ENCODE data around the gene PTPN14.

The PTPN14 gene

DNA sequence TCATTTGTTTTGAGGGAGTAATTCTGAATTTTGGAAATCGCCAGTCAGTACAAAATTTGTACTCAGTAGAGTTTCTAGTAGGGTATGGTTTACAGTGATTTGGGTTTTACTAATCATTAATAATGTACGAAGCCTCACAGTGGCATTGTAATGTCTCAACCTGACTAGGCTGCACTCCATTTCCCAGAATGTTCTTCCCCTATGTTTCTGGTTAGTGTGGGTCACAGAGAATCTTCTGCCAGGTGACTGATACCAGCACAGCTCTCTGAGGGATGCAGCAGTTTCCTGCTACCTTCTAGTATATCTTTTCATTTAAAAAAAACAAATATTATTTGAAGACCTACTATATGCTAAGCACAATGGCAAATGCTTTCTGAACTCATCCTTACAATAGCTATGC, 112.9 kb downstream of the PTPN14 start:
- no peak for DNase-seq
- Histone ChIP-seq H3K4me3 (ENCODE audit: low read depth, low read length) (no peak overlapping the region), H3K9me3 (no peaks in the 10 kb centered on the region), H3K36me3 (no peaks in the 10 kb centered on the region), H3K4me1 (no peaks in the 10 kb centered on the region), H3K27me3 (peaks cover 3% of the 10 kb centered on the region)
- no peak for TF ChIP-seq CTCF (IDR thresholded peaks at IDR 0.05; ENCODE audit: low read depth, low read length)

GRCh38 chr1:214438075-214438474, 113.3 kb downstream of the PTPN14 start:
- H3K36me3 ChIP-seq, result no peaks in the 10 kb centered on the region
- TF ChIP-seq CTCF (IDR thresholded peaks at IDR 0.05; ENCODE audit: low read depth, low read length), result no peak
- no peak for DNase-seq

GRCh38 chr1:214435867-214436266, 115.5 kb downstream of the PTPN14 start:
- Histone ChIP-seq H3K4me3 (ENCODE audit: low read depth, low read length) (no peak overlapping the region), H3K9me3 (no peaks in the 10 kb centered on the region), H3K4me1 (no peaks in the 10 kb centered on the region), H3K36me3 (no peaks in the 10 kb centered on the region), H3K27me3 (peaks cover 6% of the 10 kb centered on the region; the same call in 1 of the 2 replicates)
- no peak for DNase-seq
- no peak for TF ChIP-seq CTCF (IDR thresholded peaks at IDR 0.05; ENCODE audit: low read depth, low read length)

More at GRCh38 chr1:214438075-214438474, 113.3 kb downstream of the PTPN14 start:
- Histone ChIP-seq H3K27me3 (peaks cover 3% of the 10 kb centered on the region), H3K9me3 (no peaks in the 10 kb centered on the region), H3K4me3 (ENCODE audit: low read depth, low read length) (no peak overlapping the region), H3K4me1 (no peaks in the 10 kb centered on the region)

GRCh38 chr1:214432245-214432644, 119.2 kb downstream of the PTPN14 start:
- Histone ChIP-seq H3K36me3 (no peaks in the 10 kb centered on the region), H3K4me3 (ENCODE audit: low read depth, low read length) (no peak overlapping the region), H3K27me3 (peaks cover 16% of the 10 kb centered on the region; the same call in 1 of the 2 replicates), H3K9me3 (no peaks in the 10 kb centered on the region), H3K4me1 (no peaks in the 10 kb centered on the region)
- DNase-seq, result no peak
- no peak for TF ChIP-seq CTCF (IDR thresholded peaks at IDR 0.05; ENCODE audit: low read depth, low read length)

GRCh38 chr1:214429951-214430770, 121.2 kb downstream of the PTPN14 start:
- no peaks in the 10 kb centered on the region for H3K36me3 ChIP-seq
- TF ChIP-seq CTCF (IDR thresholded peaks at IDR 0.05; ENCODE audit: low read depth, low read length), result no peak
- no peak overlapping the region for H3K4me3 ChIP-seq (ENCODE audit: low read depth, low read length)
- no peak for DNase-seq
- peaks cover 17% of the 10 kb centered on the region; the same call in 1 of the 2 replicates for H3K27me3 ChIP-seq
- H3K4me1 ChIP-seq, result no peaks in the 10 kb centered on the region
- no peaks in the 10 kb centered on the region for H3K9me3 ChIP-seq

- Histone ChIP-seq H3K27me3 (peaks cover 19% of the 10 kb centered on the region; the same call in 1 of the 2 replicates), H3K36me3 (no peaks in the 10 kb centered on the region), H3K9me3 (no peaks in the 10 kb centered on the region), H3K4me3 (ENCODE audit: low read depth, low read length) (no peak overlapping the region), H3K4me1 (no peaks in the 10 kb centered on the region)
- no peak for DNase-seq
- no peak for TF ChIP-seq CTCF (IDR thresholded peaks at IDR 0.05; ENCODE audit: low read depth, low read length)
Observed at GRCh38 chr1:214427871-214428277, 123.5 kb downstream of the PTPN14 start.

All from BE2C (cell line).